Astrocyte (in vitro differentiated cells and primary cell): Measurements from ENCODE around the gene LRRC63. TPM values are rescaled to one million over a fixed set of nuclear protein-coding genes. Genes with fewer than 3 reads are reported as not detected.

ENCODE experiments used
- DNase-seq: peaks from one replicate; pipeline ENCODE4 v3.0.0-alpha.2; 2010; ENCODE audit warnings: low read depth
- FAIRE-seq: peaks from 2 replicates; lab custom pipeline; 2011; peaks lifted over from hg19 to GRCh38; lab: Jason Lieb, UNC
- H2AFZ ChIP-seq: 2 replicates; pipeline ENCODE4 v1.6.0; 2012; ENCODE audit warnings: low read depth, low read length, inconsistent platforms
- H3K27ac ChIP-seq: 2 replicates; pipeline ENCODE4 v1.5.1; 2011; ENCODE audit warnings: low read depth, low read length, inconsistent platforms
- H3K27me3 ChIP-seq: 2 replicates; pipeline ENCODE4 v1.6.0; 2011; ENCODE audit warnings: low read length, inconsistent platforms; ENCODE audit not compliant: insufficient read depth
- H3K36me3 ChIP-seq: 2 replicates; pipeline ENCODE4 v1.5.1; 2011; ENCODE audit warnings: low read length, inconsistent platforms; ENCODE audit not compliant: insufficient read depth
- H3K4me1 ChIP-seq: 2 replicates; pipeline ENCODE4 v1.5.1; 2011; ENCODE audit warnings: low read length, inconsistent platforms; ENCODE audit not compliant: insufficient read depth
- H3K4me2 ChIP-seq: 2 replicates; pipeline ENCODE4 v1.6.0; 2012; ENCODE audit warnings: low read length, inconsistent platforms
- H3K4me3 ChIP-seq: 2 replicates; pipeline ENCODE4 v1.5.1; 2011; ENCODE audit warnings: low read depth, mild to moderate bottlenecking, low read length, inconsistent platforms; ENCODE audit not compliant: insufficient read depth
- H3K79me2 ChIP-seq: 2 replicates; pipeline ENCODE4 v1.6.0; 2012; ENCODE audit warnings: mild to moderate bottlenecking, low read length, inconsistent platforms; ENCODE audit not compliant: insufficient read depth
- H3K9ac ChIP-seq: 2 replicates; pipeline ENCODE4 v1.6.0; 2012; ENCODE audit warnings: mild to moderate bottlenecking, low read length, inconsistent platforms
- H3K9me3 ChIP-seq: 2 replicates; pipeline ENCODE4 v1.5.1; 2012; ENCODE audit warnings: low read depth, mild to moderate bottlenecking, low read length, inconsistent platforms; ENCODE audit not compliant: insufficient read depth
- H4K20me1 ChIP-seq: 2 replicates; pipeline ENCODE4 v1.6.0; 2012; ENCODE audit warnings: low read length, inconsistent platforms; ENCODE audit not compliant: insufficient read depth
- H3K27ac Mint-ChIP-seq: one replicate; pipeline ENCODE4 v1.8.0; 2021; ENCODE audit warnings: mild to moderate bottlenecking, mixed read lengths; ENCODE audit not compliant: unreplicated experiment
- H3K27me3 Mint-ChIP-seq: one replicate; pipeline ENCODE4 v1.8.0; 2021; ENCODE audit warnings: low read depth, mixed read lengths; ENCODE audit not compliant: unreplicated experiment
- H3K36me3 Mint-ChIP-seq: one replicate; pipeline ENCODE4 v1.8.0; 2021; ENCODE audit warnings: low read depth, mixed read lengths; ENCODE audit not compliant: unreplicated experiment
- H3K4me1 Mint-ChIP-seq: one replicate; pipeline ENCODE4 v1.8.0; 2021; ENCODE audit warnings: low read depth, mixed read lengths; ENCODE audit not compliant: unreplicated experiment
- H3K4me3 Mint-ChIP-seq: one replicate; pipeline ENCODE4 v1.8.0; 2021; ENCODE audit warnings: mild to moderate bottlenecking, moderate library complexity, mixed read lengths; ENCODE audit not compliant: unreplicated experiment
- H3K9me3 Mint-ChIP-seq: one replicate; pipeline ENCODE4 v1.8.0; 2021; ENCODE audit warnings: mild to moderate bottlenecking, mixed read lengths; ENCODE audit not compliant: unreplicated experiment
- CTCF ChIP-seq: IDR thresholded peaks from 2 replicates; pipeline ENCODE4 v1.5.1; 2011; ENCODE audit warnings: low read depth, mild to moderate bottlenecking, inconsistent platforms, low read length, moderate library complexity; ENCODE audit not compliant: insufficient read depth
- EZH2 ChIP-seq: IDR thresholded peaks from 2 replicates; pipeline ENCODE4 v1.6.1; 2012; ENCODE audit warnings: mild to moderate bottlenecking, low read length, inconsistent platforms; ENCODE audit not compliant: insufficient read depth
- total RNA-seq: library from RNA; stranded (reverse); gene quantifications from 2 replicates; pipeline ENCODE4 v1.2.1, GENCODE V29; 2021

LRRC63 gene
- total RNA-seq, 1 donor from 2014 or later = not detected

- Histone ChIP-seq H3K36me3 (no peaks in the 10 kb centered on the region), H3K4me3 (no peak overlapping the region), H3K27me3 (no peaks in the 10 kb centered on the region), H2AFZ (no peak overlapping the region), H3K27ac (no peak overlapping the region), H3K4me2 (no peak overlapping the region), H3K9me3 (no peaks in the 10 kb centered on the region), H3K4me1 (no peaks in the 10 kb centered on the region), H3K9ac (no peak overlapping the region), H4K20me1 (no peaks in the 10 kb centered on the region), H3K79me2 (no peaks in the 10 kb centered on the region)
- Mint-ChIP-seq H3K27me3 (no peaks in the 10 kb centered on the region), H3K27ac (no peak overlapping the region), H3K36me3 (no peaks in the 10 kb centered on the region), H3K9me3 (no peaks in the 10 kb centered on the region), H3K4me3 (no peak overlapping the region), H3K4me1 (peaks cover 4% of the 10 kb centered on the region)
- FAIRE-seq (no peak), DNase-seq (no peak)
- TF ChIP-seq EZH2 = no peak
- no peak for TF ChIP-seq CTCF
Measured at GRCh38 chr13:46198696-46199193, 13.0 kb upstream of the LRRC63 start.

- no peak overlapping the region for H3K27ac Mint-ChIP-seq
Measured at GRCh38 chr13:46202188-46202795, 9.4 kb upstream of the LRRC63 start.

More at GRCh38 chr13:46202188-46202795, 9.4 kb upstream of the LRRC63 start:
- no peak for FAIRE-seq
- H3K27me3 Mint-ChIP-seq = no peaks in the 10 kb centered on the region
- Histone ChIP-seq H3K4me3 (no peak overlapping the region), H3K27me3 (no peaks in the 10 kb centered on the region), H3K9ac (no peak overlapping the region), H3K9me3 (no peaks in the 10 kb centered on the region), H3K4me2 (no peak overlapping the region), H4K20me1 (no peaks in the 10 kb centered on the region), H3K36me3 (no peaks in the 10 kb centered on the region), H2AFZ (no peak overlapping the region), H3K27ac (no peak overlapping the region), H3K4me1 (no peaks in the 10 kb centered on the region), H3K79me2 (no peaks in the 10 kb centered on the region)
- H3K4me3 Mint-ChIP-seq = no peak overlapping the region
- TF ChIP-seq EZH2 (no peak), CTCF (no peak)
- peaks cover 4% of the 10 kb centered on the region for H3K4me1 Mint-ChIP-seq
- no peak for DNase-seq
- no peaks in the 10 kb centered on the region for H3K36me3 Mint-ChIP-seq
- H3K9me3 Mint-ChIP-seq = peaks cover 1% of the 10 kb centered on the region
